ENCODE results near the gene MYL7.
A peak's percentile ranks its signal among the peaks of the same experiment; 100 is the strongest.

Gene MYL7

DNA sequence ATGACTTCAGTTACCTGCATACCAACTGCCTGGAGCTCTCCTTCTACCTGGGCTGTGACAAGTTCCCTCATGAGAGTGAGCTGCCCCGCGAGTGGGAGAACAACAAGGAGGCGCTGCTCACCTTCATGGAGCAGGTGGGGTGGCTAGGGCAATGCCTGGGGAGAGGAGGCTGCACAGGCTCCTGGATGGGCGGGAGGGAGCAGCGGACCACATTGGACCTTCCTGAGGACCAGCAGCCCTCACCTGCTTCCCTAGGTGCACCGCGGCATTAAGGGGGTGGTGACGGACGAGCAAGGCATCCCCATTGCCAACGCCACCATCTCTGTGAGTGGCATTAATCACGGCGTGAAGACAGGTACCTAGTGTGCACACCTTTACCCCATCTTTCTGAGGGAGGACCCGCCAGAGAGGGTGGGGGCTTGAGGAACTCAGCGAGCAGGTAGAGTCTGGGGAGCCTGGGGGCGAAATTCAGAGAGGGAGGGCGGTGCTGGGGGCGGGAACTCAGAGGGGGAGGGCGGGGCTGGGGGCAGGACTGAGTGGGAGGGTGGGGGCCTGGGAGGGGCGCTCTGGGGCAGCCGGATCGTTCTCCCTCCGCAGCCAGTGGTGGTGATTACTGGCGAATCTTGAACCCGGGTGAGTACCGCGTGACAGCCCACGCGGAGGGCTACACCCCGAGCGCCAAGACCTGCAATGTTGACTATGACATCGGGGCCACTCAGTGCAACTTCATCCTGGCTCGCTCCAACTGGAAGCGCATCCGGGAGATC is 28.0 kb downstream of the MYL7 start:
- DNase-seq (ENCODE audit: low read depth), result no peak
- no peak overlapping the region for H3K4me3 ChIP-seq (ENCODE audit: low read depth, low read length)
- TF ChIP-seq, protein P1, sequence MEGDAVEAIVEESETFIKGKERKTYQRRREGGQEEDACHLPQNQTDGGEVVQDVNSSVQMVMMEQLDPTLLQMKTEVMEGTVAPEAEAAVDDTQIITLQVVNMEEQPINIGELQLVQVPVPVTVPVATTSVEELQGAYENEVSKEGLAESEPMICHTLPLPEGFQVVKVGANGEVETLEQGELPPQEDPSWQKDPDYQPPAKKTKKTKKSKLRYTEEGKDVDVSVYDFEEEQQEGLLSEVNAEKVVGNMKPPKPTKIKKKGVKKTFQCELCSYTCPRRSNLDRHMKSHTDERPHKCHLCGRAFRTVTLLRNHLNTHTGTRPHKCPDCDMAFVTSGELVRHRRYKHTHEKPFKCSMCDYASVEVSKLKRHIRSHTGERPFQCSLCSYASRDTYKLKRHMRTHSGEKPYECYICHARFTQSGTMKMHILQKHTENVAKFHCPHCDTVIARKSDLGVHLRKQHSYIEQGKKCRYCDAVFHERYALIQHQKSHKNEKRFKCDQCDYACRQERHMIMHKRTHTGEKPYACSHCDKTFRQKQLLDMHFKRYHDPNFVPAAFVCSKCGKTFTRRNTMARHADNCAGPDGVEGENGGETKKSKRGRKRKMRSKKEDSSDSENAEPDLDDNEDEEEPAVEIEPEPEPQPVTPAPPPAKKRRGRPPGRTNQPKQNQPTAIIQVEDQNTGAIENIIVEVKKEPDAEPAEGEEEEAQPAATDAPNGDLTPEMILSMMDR (IDR thresholded peaks at IDR 0.05; ENCODE audit: low read depth, low read length, missing control alignments), result no peak

DNA sequence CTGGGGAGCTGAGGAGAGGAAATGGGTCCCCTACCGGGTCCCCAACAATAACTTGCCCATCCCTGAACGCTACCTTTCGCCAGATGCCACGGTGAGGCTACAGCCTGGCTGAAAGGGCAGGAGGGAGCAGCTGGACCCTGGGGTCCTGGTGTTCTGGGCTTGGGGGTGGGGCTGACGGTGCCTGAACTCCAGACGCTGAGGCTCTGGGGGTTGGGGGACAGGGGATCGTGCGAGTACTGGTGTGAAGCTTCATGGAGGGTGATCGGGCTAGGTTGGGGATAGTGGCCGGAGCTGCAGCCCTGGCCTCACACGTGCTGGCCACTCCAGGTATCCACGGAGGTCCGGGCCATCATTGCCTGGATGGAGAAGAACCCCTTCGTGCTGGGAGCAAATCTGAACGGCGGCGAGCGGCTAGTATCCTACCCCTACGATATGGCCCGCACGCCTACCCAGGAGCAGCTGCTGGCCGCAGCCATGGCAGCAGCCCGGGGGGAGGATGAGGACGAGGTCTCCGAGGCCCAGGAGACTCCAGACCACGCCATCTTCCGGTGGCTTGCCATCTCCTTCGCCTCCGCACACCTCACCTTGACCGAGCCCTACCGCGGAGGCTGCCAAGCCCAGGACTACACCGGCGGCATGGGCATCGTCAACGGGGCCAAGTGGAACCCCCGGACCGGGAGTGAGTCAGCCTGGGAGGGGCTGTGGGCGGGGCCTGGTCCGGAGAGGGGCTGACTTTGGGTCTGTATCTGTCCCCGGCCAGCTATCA is 28.7 kb downstream of the MYL7 start:
- TF ChIP-seq, protein P1 (IDR thresholded peaks at IDR 0.05; ENCODE audit: low read depth, low read length, missing control alignments), result no peak
- DNase-seq (ENCODE audit: low read depth), result no peak
- H3K4me3 ChIP-seq (ENCODE audit: low read depth, low read length), result no peak overlapping the region

DNA sequence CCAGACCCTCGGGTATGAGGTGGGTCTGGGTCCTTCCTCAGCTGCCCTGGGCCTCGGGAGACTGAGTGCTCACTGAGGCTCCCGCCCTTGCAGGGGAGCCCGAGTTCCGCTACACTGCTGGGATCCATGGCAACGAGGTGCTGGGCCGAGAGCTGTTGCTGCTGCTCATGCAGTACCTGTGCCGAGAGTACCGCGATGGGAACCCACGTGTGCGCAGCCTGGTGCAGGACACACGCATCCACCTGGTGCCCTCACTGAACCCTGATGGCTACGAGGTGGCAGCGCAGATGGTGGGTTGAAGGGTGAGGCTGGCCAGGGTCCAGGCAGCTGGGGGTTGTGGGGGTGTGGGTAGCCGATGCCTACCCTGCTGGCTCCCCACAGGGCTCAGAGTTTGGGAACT is 29.4 kb downstream of the MYL7 start:
- DNase-seq (ENCODE audit: low read depth), result no peak
- TF ChIP-seq, protein P1 (IDR thresholded peaks at IDR 0.05; ENCODE audit: low read depth, low read length, missing control alignments), result no peak
- no peak overlapping the region for H3K4me3 ChIP-seq (ENCODE audit: low read depth, low read length)

DNA sequence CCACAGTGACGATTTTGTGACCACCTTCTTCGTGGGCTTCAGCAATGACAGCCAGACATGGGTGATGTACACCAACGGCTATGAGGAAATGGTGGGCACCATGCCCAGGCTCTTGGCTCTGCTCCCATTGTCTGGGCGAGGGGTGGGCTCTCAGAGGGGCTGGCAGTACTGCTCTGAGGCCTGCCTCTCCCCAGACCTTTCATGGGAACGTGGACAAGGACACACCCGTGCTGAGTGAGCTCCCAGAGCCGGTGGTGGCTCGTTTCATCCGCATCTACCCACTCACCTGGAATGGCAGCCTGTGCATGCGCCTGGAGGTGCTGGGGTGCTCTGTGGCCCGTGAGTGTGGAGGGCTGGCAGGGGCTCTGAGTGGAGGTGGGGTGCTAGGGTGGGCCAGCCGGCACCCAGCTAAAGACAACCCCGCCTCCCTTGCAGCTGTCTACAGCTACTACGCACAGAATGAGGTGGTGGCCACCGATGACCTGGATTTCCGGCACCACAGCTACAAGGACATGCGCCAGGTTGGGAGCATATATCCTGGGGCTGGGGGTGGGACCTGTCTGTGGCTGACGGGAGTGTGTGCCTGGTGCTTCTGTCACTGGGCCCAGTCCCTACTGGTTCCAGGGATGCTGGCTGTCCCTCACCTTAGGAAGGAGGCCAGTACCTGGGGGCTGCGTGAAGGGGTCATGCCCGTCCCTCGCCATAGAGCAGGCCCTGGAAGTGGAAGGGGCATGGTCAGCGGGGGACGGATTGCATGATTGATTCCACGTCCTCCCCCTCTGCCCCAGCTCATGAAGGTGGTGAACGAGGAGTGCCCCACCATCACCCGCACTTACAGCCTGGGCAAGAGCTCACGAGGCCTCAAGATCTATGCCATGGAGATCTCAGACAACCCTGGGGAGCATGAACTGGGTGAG is 30.2 kb downstream of the MYL7 start:
- TF ChIP-seq, protein P1 (IDR thresholded peaks at IDR 0.05; ENCODE audit: low read depth, low read length, missing control alignments), result no peak
- no peak overlapping the region for H3K4me3 ChIP-seq (ENCODE audit: low read depth, low read length)
- DNase-seq (ENCODE audit: low read depth), result no peak

DNA sequence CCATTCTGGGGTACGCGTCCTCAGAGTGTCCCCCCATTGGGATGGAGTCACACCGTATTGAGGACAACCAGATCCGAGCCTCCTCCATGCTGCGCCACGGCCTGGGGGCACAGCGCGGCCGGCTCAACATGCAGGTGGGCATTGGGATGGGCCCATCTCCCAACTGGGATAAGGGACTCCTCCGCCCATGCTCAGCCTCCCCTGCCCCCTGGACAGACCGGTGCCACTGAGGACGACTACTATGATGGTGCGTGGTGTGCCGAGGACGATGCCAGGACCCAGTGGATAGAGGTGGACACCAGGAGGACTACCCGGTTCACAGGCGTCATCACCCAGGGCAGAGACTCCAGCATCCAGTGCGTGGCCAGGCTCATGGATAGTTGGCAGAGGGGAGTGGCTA is 31.1 kb downstream of the MYL7 start:
- DNase-seq (ENCODE audit: low read depth), result no peak
- TF ChIP-seq, protein P1 (IDR thresholded peaks at IDR 0.05; ENCODE audit: low read depth, low read length, missing control alignments), result no peak

DNA sequence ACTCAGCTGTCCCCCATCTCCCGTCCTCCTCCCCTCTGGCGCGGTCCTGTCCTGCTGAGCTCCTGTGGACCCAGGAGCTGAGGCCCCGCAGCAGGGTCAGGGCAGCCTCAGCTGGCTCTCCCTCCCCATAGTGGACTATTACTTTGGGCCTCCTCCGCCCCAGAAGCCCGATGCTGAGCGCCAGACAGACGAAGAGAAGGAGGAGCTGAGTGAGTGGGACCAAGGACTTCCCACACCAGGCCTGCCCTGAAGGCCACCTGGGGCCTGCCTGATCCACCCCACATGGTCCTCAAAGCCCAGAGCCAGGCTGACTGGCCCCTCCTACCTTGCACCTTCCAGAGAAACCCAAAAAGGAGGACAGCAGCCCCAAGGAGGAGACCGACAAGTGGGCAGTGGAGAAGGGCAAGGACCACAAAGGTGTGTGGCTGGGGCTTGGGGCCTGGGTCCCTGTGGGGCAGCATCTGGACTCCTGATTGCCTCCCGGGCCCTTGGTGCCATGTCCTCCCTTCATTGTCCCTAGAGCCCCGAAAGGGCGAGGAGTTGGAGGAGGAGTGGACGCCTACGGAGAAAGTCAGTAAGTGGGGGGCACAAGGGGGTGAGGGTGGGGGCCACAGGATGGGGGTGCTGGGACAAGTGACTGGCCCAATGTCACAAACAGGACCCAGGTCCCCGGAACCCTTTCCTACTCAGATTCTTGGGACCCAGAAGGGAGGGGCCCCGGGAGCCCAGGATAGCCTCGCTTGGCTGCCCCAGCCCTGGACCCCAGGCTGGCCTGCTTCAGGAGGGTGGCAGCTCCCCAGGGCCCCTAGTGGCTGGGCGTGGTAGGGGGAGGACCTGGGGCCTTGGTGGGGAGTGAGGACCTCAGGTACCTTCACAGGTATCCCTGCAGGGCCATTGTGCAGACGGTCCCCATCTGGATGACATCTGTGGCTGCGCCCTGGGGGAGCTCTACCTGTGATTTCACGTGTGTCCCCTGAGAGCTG is 32.1 kb downstream of the MYL7 start:
- no peak for DNase-seq (ENCODE audit: low read depth)
- H3K4me3 ChIP-seq (ENCODE audit: low read depth, low read length), result no peak overlapping the region
- TF ChIP-seq, protein P1 (IDR thresholded peaks at IDR 0.05; ENCODE audit: low read depth, low read length, missing control alignments), result peak; percentile 22

More for the DNA sequence above, 31.1 kb downstream of the MYL7 start:
- no peak overlapping the region for H3K4me3 ChIP-seq (ENCODE audit: low read depth, low read length)
